Mammary epithelial cell (primary cell): ENCODE results near the gene VWA5B1.

Experiments
- CTCF ChIP-seq, 2 donors: IDR thresholded peaks in 1 of 2; conservative IDR thresholded peaks in 1 of 2; 2 replicates each; pipeline ENCODE4 v1.5.1; 2011 to 2012; ENCODE audit warnings: inconsistent platforms in 2 of 2, low read length in 2 of 2, mild to moderate bottlenecking in 2 of 2, control low read depth in 1 of 2, low read depth in 1 of 2; ENCODE audit not compliant: insufficient read depth in 1 of 2; ENCODE audit errors: extremely low read depth in 1 of 2
- EZH2 ChIP-seq: IDR thresholded peaks from 2 replicates; pipeline ENCODE4 v1.6.1; 2012; ENCODE audit warnings: low read length, inconsistent platforms, borderline replicate concordance

GRCh38 chr1:20334103-20334502 lies 43.4 kb downstream of the VWA5B1 start:
- TF ChIP-seq CTCF (conservative IDR thresholded peaks at IDR 0.05 in 1 of 2, IDR thresholded peaks at IDR 0.05 in 1 of 2; ENCODE audit: extremely low read depth in 1 of 2, insufficient read depth in 1 of 2, low read depth in 1 of 2, low read length in 2 of 2) (no peak), EZH2 (no peak)
